HG03442 (cell line): ENCODE data around the gene FKBP11.

Experiments used
- ATAC-seq: cut with Tn5 transposase; IDR thresholded peaks from one replicate; pipeline ENCODE4 v1.9.1; 2021; ENCODE audit warnings: mild to moderate bottlenecking, moderate library complexity; ENCODE audit not compliant: unreplicated experiment

The FKBP11 gene

DNA sequence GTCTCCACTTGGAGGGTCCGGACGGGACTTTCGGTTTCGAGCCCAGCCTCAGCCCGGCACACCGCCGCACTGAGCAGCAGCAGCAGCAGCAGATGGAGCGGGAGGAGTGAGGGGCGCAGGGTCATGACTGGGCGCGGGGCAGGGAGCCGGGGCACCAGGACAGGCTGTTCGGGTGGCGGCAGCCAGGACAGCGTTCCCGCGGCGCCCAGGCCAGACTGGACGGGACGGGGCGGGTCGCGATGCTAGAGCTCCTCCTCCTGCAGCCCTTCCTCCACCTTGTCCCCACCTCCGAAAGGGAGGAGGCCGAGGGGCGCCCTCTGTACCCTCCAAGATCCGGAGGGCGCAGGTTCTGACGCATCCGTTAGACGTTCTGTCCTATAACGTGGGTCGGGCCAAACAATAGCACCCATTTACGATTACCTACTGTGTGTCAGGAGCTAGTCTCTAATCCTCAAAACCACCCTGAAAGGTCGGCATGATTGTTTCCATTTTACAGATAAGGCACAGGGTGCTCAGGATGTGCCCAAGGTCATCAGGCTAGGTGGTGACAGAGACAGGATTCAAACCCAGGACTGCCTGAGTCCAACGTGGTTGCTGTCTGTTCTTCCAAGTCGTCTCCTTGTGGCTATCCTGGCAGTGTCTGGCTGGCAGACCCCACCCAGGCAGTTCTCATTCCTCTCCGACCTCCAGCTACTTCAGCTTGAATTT, at the start of gene FKBP11:
Gene FKBP11, minus strand, starts transcription at position 189 of the 708 bp plus-strand sequence. Its CDS starts 64 bp downstream, at position 125.
- peak; percentile 61 for ATAC-seq

DNA sequence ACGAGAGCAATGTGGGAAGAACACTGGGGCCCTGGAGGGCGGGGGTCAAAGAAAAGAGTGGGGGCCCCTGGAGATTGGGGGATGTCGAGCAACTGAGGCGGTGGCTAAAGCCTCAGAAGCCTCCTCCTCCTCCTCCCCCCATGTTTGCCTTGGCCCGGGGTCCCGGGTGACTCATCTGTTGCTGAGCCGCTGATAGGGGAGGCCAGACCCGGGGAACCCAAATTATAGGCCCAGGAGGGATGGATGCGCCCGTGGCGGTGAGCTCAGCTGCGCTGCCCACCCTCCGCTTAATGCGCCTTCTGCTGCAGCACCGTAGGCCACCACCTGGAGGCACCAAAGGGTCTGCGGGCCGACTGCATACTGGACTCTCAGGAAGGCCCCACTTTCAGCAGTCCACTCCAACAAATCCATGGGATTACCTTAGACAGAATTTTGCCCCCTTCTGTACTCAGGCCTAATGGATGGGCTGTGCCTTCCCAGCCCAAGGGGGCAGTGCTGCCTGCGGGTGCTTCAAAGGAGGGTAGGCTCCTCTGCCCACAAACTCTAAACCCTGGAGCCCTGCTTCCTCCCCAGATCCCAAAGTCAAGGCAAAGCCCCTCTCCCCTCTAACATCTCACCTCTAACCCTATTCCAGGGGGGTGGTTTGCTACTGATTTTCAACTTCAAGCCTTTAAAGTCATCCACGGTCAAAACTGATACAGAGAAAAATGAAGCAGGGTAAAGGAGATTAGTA, 48.8 kb upstream of the FKBP11 start:
- ATAC-seq: no peak

DNA sequence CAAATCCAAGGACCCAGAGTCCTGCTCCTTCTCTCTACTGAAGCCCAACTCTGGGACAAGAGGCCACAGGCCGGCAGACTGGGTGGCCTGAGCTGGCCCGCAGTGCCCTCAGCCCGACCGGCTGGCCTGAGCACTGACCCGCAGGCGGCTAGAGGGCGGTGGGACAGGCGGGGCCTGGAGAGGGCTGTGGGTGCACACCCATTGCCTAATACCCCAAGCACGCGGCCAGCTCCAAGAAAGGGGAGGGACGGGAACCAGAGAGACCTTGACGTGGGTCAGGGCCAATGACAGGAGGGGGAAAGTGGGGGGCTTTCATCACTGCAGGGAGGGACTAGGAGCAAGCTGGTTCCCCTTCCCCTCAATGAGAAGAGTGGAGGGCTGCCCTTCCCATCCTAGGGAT, 48.2 kb upstream of the FKBP11 start:
- no peak for ATAC-seq

DNA sequence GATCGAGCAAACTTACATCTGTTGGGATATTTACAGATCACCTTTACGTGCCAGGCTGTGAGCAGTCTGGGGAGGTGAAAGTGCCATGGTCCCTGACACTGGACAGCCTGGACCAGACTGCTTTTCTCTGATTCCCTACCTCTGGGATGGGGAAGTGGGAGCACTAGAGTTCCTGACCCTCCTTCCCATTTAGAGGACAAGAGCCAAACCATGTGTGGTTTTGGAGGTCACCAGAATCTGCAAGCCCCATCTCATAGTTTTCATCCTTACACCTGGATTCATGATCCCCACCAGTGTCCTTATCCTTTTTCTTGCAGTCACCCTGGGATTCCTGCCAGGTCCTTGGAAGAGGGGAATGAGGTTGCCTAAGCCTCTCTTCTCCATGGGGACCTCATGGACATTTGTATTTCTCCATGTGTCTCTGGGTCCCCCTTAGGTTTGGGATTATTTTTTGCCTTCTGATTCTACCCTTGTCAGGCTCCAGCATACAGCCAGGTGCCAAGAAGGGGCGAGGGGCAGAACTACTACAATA, 47.7 kb upstream of the FKBP11 start:
- no peak for ATAC-seq

DNA sequence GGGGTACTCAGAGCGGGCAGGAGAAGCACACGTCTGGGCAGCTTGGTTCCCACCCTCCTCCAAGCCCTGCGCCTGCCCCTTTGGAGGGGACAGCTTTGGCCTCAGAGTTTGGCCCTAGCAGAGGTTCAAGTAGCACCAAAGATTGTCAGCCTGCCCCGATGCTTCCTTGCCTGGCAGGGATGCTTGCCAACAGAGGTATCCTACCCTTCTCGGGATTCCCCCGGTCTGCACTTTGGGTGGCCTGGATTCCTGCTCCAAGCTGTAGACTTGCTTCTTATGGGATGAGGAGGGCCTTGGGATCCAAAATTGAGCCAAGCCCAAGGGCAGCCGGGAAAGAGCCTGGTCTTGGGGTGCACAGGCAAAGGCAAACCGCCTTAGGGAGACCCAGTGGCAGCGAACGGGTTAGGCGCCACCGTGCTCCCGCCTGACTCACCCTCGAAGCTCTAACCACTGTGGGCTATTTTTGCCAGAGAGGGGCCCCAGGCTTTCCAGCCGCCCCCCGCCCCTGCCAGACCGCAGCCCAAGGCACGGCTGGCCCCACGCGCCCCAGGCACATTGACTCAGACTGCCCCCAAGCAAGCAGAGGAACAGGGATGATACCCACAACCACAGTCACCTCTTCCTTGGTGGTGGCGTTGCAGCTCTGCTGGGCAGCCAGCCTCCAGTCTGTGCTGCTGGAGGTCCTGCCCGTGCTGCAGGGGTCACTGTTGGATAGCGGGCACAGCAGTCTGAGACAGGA, 47.1 kb upstream of the FKBP11 start:
- ATAC-seq: no peak

DNA sequence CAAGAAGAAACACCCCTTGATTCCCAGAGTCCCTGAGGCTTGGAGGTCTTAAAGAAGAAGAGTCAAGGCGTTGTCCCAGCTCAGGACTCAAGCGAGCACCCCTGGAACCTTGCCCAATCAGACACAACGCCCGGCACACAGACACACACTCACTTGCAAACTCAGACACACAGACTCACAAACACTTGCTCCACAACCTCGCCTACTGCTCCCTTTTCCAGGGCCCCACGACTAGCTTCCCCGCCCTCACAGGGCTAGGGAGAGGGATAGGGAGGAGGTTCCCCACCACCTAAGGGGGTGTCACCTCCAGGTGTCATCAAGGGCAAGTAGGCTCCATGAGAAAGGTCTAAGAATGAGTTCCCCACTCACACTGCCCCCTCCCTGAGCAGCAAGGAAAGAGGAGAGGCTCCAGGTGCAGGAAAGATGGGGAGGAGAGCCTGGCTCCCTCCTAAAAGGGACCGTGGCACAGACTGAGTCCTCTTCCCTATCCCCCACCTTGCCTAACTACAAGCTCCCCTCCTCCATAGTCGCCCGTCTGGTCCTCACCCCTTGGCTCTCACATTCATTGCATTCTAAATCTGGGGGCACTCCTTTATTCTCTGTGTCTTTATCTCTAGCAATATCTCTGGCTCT, 45.5 kb upstream of the FKBP11 start:
- no peak for ATAC-seq

DNA sequence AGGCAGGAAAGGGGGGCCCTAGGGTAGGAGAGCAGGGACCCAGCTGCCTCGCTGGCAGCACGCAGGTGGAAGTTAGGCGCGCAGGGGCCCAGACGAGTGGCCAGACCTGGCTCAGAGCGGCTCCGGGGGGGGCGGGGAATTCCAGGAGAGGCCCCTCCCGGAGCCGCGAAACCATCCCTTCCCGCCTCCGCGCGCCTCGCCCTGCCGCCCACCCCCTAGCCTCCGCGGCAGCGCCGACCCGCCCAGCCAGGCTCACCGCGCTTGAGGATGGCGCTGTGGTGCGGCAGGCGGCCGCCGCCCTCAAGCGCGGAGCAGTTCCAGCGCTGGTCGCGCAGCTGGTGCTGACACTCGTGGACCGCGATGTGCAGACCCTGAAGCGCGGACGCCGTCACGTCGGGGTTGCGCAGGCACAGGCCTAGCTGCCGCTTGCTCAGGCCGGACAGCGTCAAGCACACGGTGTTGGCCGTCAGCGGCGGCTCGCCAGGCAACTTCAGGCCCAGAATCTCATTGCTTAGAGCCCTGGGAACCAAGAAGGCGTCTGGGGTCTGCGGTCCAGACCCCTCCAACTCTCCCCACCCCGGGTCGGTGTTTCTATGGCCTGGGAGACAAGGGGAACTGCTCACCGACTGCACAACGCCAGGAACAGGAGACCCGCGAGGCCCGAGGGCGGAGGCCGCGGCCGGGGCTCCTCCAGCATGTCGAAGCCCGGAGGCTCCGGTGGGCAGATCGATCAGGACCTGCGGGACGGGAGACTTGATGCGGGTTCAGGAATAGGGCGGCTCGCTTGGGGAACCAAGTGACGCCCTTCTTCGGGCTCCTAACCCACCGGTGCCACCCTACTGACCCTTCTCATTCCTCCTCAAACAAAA, 44.8 kb upstream of the FKBP11 start:
- no peak for ATAC-seq

DNA sequence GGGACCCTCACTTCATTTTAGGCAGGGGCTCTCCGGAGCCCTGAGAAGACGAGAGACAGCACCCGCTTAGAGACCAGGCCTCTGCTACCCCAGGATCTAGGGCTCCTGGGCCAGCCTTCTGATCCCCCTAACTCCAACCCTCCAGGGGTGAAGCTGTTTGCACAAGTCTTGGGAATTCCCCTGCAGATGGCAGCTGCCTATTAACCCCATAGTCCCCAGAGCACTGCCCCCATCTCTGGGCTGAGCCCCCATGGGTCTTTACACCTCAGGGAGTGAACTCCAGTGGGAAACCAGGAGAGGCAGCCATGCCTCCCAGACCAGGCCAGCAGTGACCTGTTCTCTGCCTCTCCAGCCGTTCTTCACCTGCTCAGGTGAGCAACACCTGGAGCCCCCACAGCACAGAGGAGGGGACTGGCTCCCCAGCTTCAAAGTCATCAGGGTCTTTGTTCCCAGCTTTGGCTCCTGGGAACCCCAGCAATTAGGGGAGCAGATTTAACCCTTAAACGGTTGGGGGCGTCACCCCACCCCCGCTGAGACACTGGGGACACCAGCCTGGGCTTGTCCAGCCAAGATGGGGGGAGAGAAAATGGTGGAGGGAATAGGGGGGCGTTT, 44.0 kb upstream of the FKBP11 start:
- ATAC-seq: no peak

DNA sequence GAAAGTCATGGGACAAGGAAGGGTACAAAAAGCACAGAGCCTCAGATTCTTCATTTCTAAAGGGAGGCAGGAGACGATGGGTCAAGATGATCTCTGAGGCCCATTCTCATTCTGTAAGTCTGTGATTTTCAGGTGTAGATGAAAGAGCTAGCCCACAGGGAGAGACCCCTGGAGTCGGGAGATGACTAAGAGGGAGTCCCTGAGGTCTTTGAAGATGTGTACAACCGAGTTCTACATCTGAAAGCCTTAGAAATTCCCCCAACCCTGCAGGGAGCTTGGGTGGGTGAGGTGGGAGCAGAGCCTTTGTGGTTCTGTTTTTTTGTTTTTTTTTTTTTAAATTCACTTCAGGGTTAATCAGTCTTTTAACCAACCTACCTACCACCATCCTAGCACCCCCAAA, 43.2 kb upstream of the FKBP11 start:
- ATAC-seq: no peak

DNA sequence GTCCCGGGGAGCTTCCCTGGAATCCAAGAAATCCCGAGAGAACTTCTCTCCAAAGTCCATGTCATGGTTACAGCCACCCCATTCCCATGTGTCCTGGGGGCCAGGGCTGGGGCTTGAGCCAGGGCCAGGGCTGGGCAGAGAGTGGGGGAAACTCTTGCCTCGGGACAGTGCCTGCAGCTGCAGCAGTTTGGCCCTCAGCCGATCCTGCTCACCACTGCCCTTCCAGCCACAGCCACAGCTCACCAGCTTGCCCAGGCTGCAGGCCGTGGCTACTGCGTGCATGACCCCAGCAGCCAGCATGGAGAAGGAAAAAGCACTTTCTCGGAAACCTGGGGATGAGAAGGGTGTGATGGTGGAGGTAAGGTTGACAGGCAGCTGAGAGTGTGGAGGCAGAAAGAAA, 42.7 kb upstream of the FKBP11 start:
- no peak for ATAC-seq

DNA sequence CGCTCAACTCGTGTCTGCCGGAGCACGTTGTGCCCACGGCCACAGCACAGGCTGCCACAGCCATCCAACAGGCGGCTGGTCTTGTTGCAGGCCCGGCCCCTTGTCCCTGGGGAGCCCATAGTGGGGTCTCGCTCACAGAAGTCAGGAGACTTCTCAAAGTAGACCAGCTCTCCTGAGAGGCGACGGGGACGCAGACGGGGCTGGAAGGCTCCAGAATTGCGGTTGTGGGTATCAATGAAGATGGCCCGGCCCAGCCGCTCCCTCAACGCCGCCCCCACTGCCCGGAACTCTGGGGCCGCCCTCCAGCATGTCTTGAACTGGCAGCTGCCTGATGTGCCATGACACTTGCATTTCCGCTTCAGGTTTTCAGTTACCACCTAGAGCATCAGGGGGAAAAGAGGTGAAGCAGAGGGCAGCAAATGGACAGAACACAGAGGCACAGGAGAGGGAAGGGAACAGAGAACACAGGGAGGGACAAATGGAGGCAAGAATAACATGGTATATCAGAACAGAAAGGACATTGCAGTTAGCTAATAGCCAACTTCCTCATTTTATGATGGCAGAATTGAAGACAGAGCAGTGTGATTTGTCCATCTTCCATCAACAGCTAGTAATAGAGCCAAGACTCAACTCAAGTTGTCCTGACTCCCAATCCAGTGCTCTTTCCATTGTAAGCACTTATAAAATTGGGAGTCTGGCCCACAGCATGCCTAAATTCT, 41.0 kb upstream of the FKBP11 start:
- no peak for ATAC-seq

DNA sequence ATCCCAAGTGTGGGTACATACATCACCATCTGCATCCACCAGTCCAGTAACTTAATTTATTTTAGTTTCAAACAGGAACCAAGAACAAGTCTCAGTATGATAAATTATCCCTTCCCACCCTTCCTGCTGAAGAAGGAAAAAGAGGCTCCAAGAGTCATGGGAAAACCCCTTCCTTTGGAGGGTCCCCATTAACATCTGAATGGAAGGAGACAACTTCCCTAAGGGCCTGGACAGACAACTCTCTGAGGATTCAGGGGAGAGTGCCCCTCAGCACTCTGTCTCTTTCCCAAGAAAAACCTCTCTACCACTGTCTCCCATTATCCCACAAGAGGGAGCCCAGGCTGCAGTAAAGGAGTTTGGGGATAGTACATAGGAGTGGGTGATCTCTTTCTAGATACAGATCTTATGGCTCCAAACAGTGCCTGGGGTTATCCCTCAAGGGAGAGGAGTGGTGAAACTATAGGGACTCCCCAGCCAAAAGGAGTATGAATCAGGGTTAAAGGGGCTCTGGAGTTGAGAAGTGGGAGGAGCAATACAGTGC, 40.1 kb upstream of the FKBP11 start:
- no peak for ATAC-seq

DNA sequence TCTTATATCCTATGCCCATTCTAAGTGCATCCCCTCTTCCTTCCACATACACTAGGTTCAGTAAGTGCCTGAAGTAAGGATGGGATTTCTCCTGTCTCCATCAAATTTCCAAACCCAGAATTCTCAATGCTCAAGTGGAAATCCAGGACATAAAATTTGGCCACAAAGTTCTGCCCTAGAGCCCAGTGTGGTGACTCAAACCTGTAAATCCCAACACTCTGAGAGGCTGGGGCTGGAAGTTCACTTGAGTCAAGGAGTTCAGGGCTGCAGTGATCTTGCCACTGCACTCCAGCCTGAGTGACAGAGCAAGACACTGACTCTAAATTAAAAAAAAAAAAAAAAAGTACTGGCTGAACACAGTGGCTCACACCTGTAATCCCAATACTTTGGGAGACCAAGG, 36.5 kb upstream of the FKBP11 start:
- ATAC-seq: no peak

DNA sequence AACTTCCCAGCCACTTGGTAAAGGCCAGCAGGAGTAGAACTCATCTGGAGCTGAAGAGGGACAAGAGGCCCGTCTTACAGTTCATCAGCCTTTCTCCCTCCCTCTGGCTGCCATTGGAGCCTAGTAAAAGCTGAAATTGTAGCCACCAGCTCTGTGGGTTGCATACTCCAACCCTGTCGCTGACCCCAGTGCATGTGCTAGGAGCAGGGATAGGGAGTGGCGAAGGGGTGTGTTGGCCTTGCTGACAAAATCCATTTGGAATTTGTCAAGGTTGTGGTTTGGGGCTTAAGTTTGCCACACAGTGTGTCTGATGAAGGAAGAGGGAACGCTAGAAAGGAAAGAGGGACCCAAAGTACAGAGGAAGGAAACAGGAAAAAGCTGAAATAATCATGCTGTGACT, 36.0 kb upstream of the FKBP11 start:
- ATAC-seq: no peak

DNA sequence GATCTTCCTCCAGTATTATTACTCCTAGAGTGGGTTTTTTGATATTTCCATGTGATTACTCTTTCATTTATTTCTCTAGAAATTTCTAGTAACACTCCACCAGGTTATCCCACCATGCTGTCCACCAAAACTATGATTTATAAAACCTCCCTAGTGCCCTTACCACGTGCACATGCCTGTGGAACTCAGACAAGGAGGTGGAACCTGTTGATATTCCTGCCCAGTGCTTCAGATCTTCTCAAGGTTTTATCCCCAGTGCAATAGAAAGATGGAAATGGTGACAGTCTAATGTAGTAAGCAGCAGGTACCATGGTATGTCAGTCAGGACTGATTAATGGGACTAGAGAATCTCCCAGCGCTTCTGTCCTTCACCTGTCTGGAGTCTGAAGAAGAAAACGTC, 35.5 kb upstream of the FKBP11 start:
- ATAC-seq: no peak

DNA sequence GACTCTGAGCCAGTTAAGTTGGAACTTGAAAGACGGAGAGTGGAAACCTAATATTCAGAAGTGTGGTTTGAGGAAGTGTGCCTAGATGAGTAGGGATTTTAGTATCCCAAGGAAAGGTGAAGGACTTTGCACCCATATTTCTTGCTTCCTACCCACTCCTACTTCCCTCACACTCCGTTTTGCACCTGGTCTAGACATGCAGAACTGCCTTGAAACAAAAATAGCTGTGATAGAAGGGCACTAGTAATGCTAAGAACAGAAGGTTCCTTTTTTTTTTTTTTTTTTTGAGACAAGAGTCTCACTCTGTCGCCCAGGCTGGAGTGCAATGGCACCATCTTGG, 32.7 kb upstream of the FKBP11 start:
- ATAC-seq: no peak

DNA sequence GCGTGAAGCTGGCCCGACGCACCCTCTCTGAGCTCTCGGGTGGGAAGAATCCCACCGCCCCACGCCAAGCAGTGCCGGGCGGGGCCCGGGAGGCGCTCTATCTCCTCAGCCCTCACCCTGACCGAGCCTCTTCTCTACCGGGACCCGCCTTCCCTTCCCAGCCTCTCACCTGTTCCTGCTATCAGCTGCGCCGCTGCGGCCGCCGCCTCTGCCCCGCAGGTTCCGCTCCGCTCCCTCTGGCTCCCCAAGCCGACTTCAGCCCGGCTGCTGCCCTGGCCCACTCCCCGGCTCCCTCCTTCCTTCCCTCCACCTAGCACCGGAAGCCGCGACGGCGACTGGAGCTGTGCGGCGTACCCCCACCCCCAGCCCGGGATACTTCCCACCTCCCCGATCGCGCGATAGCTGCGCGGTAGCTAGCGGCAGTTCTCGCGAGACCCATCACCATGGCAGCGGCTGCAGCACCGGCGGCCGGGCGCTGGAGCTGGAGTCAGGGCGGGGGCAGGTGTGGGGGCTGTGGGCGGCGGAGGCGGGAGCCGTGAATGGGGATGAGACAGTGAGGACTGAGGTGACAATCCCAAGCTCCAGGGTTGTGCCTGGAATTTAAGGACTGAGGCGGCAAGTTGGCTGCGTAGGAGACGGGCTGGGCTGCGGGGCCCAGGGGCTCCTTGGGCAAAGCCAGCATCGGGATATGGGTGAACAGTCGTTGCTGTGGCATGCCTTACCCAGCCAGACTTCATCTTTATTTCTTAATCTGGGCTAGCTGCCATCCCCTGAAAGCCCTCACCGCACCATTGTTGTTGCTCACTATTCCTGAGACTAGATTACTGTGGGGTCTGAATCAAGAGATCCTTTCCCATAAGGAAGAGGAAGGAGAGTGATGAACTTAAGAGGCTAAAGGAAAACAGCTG, 32.1 kb upstream of the FKBP11 start, which contains the start of gene ARF3:
Gene ARF3, minus strand, starts transcription at position 347 of the 908 bp plus-strand sequence. CDS start 16,392 bp downstream, outside the sequence.
- peak; percentile 86 for ATAC-seq
